Suprapubic skin (tissue), 4 donors: ENCODE measurements around the gene RAB17. TPM values are rescaled to one million over a fixed set of nuclear protein-coding genes. Genes with fewer than 3 reads are reported as not detected.

Source experiments
- DNase-seq, 2 donors: peaks; one replicate each; pipeline ENCODE4 v3.0.0-alpha.2; 2019; ENCODE audit warnings: low spot score in 2 of 2
- H3K27ac ChIP-seq: fragments of 200-600 bp; sonication (generic); one replicate; pipeline ENCODE4 v1.5.1; 2019
- H3K27me3 ChIP-seq: fragments of 200-600 bp; sonication (generic); one replicate; pipeline ENCODE4 v1.5.1; 2019
- H3K36me3 ChIP-seq: fragments of 200-600 bp; sonication (generic); one replicate; pipeline ENCODE4 v1.5.1; 2019
- H3K4me1 ChIP-seq: fragments of 200-600 bp; sonication (generic); one replicate; pipeline ENCODE4 v1.5.1; 2019
- H3K4me3 ChIP-seq: fragments of 200-600 bp; sonication (generic); one replicate; pipeline ENCODE4 v1.5.1; 2019; ENCODE audit warnings: mild to moderate bottlenecking
- H3K9me3 ChIP-seq: fragments of 200-600 bp; sonication (generic); one replicate; pipeline ENCODE4 v1.5.1; 2019
- EP300 ChIP-seq: sonication (generic); formaldehyde crosslinking; IDR thresholded peaks from one replicate; pipeline ENCODE4 v1.6.1; 2017; ENCODE audit warnings: antibody characterized with exemption
- POLR2A ChIP-seq, 2 donors: fragments of 450-650 bp; IDR thresholded peaks; one replicate each; pipeline ENCODE4 v1.6.1; 2017; ENCODE audit warnings: antibody characterized with exemption in 2 of 2, mild to moderate bottlenecking in 2 of 2, moderate library complexity in 2 of 2
- POLR2AphosphoS5 ChIP-seq, 3 donors: sonication (generic); formaldehyde crosslinking; IDR thresholded peaks; one replicate each; pipeline ENCODE4 v1.6.1; 2017; ENCODE audit warnings: antibody characterized with exemption in 3 of 3
- WGBS: methylation state at CpG from one replicate; pipeline ENCODE4 v1.1.5; 2018; 5-methylcytosine and 5-hydroxymethylcytosine counted together
- total RNA-seq, 4 donors: library from RNA; depleted of rRNA; stranded (reverse); fragments of >200 nt; gene quantifications; one replicate each; pipeline ENCODE4 v1.1.0, GENCODE V29; 2016
- TF ChIP-seq, protein P1 (sequence below), 2 donors: fragments of 200-600 bp in 1 of 2; fragments of 450-650 bp in 1 of 2; sonication (generic) in 1 of 2; IDR thresholded peaks; one replicate each; pipeline ENCODE4 v1.5.1; 2016 to 2019; ENCODE audit warnings: antibody characterized with exemption in 2 of 2, mild to moderate bottlenecking in 1 of 2, moderate library complexity in 1 of 2

RAB17 gene
- total RNA-seq, 4 donors from 2014 or later, result 3.3 to 8.5 (median 6.0) TPM

DNA sequence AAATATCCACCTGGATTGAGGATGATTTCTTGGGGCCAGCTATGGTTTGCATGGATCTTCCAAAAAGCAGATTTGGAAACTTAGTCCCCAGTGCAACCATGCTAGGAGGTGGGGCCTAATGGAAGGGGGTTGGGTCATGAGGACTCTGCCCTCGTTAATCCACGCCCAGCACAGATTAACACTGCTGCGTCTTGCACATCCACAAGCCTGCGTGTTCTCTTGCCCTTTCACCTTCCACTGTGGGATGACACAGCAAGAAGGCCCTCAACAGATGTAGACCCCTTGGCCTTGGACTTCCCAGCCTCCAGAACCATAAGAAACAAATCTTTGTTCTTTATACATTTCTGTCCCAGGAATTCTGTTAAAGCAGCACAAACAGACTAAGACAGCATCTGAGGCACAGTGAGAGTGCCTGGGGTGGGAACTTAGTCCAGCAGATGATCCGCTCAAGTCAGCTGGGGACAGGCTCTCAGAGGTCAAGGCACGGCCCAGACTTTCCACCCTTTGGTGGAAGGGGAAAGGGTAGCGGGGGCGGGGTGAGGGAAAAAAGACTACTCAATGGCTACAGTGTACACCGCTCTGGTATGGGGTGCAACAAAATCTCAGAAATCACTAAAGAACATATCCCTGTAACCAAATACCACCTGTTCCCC lies 2.4 kb downstream of the RAB17 start:
- Histone ChIP-seq H3K9me3 (no peaks in the 10 kb centered on the region), H3K27me3 (no peaks in the 10 kb centered on the region), H3K27ac (no peak overlapping the region), H3K36me3 (no peaks in the 10 kb centered on the region), H3K4me3 (no peak overlapping the region), H3K4me1 (peaks cover 19% of the 10 kb centered on the region)
- DNase-seq, result no peak
- TF ChIP-seq, protein P1, sequence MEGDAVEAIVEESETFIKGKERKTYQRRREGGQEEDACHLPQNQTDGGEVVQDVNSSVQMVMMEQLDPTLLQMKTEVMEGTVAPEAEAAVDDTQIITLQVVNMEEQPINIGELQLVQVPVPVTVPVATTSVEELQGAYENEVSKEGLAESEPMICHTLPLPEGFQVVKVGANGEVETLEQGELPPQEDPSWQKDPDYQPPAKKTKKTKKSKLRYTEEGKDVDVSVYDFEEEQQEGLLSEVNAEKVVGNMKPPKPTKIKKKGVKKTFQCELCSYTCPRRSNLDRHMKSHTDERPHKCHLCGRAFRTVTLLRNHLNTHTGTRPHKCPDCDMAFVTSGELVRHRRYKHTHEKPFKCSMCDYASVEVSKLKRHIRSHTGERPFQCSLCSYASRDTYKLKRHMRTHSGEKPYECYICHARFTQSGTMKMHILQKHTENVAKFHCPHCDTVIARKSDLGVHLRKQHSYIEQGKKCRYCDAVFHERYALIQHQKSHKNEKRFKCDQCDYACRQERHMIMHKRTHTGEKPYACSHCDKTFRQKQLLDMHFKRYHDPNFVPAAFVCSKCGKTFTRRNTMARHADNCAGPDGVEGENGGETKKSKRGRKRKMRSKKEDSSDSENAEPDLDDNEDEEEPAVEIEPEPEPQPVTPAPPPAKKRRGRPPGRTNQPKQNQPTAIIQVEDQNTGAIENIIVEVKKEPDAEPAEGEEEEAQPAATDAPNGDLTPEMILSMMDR (IDR thresholded peaks at IDR 0.05), result no peak
- TF ChIP-seq POLR2AphosphoS5 (IDR thresholded peaks at IDR 0.05) (no peak), POLR2A (IDR thresholded peaks at IDR 0.05) (no peak), EP300 (no peak)
- 92% methylated on average over 9 of the region's 9 CpGs for WGBS

DNA sequence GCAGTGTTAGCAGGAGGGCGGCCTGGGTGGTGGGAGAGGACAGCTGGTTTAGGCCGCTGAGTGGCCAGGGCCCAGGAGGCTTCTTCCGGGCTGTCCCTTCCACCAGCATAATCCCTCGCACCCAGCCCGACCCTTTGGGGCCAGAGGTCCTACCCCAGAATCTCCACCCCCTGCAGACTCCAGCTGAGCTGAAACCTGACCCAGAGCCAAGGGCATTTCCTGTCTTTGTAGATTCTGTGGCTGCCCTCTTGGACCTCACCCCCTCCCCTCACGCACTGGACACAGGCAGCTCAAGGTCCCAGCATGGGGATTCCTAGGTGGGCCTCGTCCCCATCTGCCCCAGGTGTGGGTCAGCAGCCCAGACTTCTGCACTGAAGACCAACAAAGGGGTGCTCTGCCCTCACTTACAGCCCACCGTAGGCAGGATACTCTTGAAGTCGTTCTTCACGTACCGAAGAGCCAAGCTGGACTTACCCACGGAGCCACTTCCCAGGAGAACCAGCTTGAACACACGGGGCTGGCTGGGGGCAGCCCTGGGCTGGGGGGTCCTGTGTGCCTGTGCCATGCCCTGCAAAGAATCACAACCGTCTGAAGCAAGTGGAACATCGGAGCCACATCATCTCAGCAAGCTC lies 4.8 kb downstream of the RAB17 start:
- 81% methylated on average over 11 of the region's 15 CpGs for WGBS
- Histone ChIP-seq H3K9me3 (no peaks in the 10 kb centered on the region), H3K4me1 (peaks cover 23% of the 10 kb centered on the region), H3K4me3 (no peak overlapping the region), H3K27ac (no peak overlapping the region), H3K27me3 (no peaks in the 10 kb centered on the region), H3K36me3 (no peaks in the 10 kb centered on the region)
- no peak for DNase-seq
- TF ChIP-seq, protein P1 (IDR thresholded peaks at IDR 0.05), result no peak
- TF ChIP-seq POLR2AphosphoS5 (IDR thresholded peaks at IDR 0.05) (no peak), POLR2A (IDR thresholded peaks at IDR 0.05) (no peak), EP300 (no peak)

DNA sequence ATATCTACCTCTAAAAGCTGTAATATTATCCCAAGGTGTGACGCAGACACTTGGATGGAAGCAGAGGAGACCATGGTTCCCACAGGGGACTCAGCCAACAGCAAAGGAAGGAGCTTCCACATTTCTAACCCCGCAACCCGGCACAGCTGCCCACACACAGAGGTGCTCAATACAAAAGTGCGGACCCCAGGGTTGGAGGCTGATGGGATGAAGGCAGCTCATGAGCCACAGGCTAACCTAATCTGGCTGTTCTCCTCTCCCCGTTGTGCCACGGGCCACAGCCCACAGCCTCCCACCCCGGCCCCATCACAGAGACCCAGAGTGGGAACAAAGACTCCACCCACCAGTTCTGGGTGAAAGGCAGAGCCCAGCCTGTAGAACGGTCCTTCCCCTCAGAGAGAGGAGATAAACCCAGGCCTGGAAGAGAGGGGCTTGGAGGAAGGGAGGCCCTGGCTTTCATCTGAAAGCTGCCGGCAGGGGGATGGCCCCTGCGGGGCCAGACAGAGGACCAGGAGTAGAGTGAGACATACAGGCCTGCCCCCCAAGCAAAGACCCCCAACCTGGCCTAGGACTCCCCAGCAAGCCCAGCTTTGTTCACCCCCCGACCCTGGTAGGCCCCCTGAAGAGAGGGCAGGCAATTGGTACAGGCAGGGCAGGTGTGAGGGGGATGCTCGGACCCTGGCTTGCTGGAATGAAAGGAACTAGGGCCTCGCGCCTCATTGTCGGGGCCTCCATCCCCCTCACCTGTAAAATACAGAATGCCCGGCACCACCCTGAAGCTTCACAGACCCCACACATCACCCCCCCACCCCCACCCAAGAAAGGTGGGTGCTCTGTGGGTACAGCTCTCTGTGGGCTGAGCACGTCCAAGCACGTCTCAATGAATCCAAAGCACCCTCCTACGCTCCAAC lies 6.9 kb downstream of the RAB17 start:
- Histone ChIP-seq H3K4me1 (peaks cover 15% of the 10 kb centered on the region), H3K27ac (no peak overlapping the region)

DNA sequence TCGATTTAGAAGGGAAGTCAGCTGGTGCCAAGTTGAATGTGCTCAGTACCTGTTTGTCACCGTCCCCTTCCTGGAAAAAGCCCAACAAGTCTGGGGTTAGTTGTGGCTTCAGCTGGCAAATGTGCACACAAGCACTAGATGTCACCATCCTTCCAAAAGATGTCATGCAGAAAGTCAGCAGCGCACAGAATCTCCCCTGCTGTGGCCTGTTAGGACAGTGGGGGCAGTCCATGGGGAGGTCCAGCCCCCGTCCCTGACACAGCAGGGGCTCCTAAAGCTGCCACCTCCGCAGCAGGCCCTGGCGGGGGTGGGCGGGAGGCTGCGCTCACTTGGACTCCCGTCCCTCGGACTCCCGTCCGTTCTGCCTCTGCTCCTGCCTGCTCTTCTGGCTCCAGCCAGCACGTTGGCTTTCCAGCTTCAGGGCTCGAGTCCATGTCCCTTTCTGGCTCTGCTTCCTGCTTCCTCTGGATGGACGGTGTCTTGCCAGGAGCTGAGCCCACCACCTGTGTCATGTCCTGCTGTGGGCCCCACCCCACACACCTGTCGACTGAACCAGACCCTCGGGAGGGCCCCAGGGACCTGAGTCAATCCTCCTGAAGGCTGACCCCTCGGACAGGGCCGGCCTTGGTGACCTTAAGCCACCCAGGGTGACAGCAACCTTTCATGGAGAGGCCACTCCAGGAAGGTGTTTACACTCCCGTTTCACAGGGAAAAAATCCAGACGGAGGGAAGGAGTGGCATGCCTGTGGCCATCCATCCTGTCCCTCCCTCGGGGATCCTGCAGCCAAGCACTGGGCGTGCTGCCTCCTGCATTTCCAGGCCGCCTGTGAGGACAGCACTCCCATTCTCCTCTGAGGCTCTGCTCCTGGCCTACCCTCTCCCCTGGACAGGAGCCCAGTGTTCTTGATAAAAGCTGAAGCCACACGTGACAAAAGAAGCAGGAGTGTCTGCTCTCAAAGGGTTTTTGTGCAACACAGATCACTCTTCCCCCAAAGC lies 8.5 kb downstream of the RAB17 start:
- Histone ChIP-seq H3K27me3 (no peaks in the 10 kb centered on the region), H3K36me3 (no peaks in the 10 kb centered on the region), H3K9me3 (no peaks in the 10 kb centered on the region), H3K4me3 (peak overlapping the region; percentile 9), H3K27ac (peak overlapping the region; percentile 71), H3K4me1 (peaks cover 15% of the 10 kb centered on the region)
- peak in 1 of 2 donors; percentile 81 for DNase-seq
- TF ChIP-seq, protein P1 (IDR thresholded peaks at IDR 0.05), result peak in 1 of 2 donors; percentile 16
- no peak for TF ChIP-seq POLR2A (IDR thresholded peaks at IDR 0.05)
- WGBS, result 22% methylated on average over 17 of the region's 25 CpGs

More for the DNA sequence above, 6.9 kb downstream of the RAB17 start:
- TF ChIP-seq POLR2A (IDR thresholded peaks at IDR 0.05) (no peak), EP300 (no peak), POLR2AphosphoS5 (IDR thresholded peaks at IDR 0.05) (no peak)
- TF ChIP-seq, protein P1 (IDR thresholded peaks at IDR 0.05), result no peak
- no peak for DNase-seq
- no peak overlapping the region for H3K4me3 ChIP-seq
- 88% methylated on average over 18 of the region's 19 CpGs for WGBS
- H3K36me3 ChIP-seq, result no peaks in the 10 kb centered on the region
- H3K9me3 ChIP-seq, result no peaks in the 10 kb centered on the region
- H3K27me3 ChIP-seq, result no peaks in the 10 kb centered on the region
